GM18505 (cell line): ENCODE results near the gene MUTYH.

Source experiments
- ATAC-seq: cut with Tn5 transposase; IDR thresholded peaks from one replicate; pipeline ENCODE4 v1.9.1; 2021; ENCODE audit not compliant: unreplicated experiment
- POLR2A ChIP-seq: IDR thresholded peaks from 4 replicates; pipeline ENCODE4 v1.6.1; 2011; ENCODE audit warnings: borderline replicate concordance; ENCODE audit not compliant: insufficient read depth, insufficient read length; ENCODE audit errors: extremely low read depth

The MUTYH gene

GRCh38 chr1:45325851-45326506 is 14.3 kb downstream of the MUTYH start:
- ATAC-seq: no peak
- no peak for TF ChIP-seq POLR2A

GRCh38 chr1:45322486-45323040 is 17.7 kb downstream of the MUTYH start:
- no peak for TF ChIP-seq POLR2A
- no peak for ATAC-seq

GRCh38 chr1:45321444-45321843 is 18.8 kb downstream of the MUTYH start:
- ATAC-seq: no peak
- no peak for TF ChIP-seq POLR2A

GRCh38 chr1:45319761-45320160 is 20.5 kb downstream of the MUTYH start:
- ATAC-seq: no peak
- TF ChIP-seq POLR2A: no peak

DNA sequence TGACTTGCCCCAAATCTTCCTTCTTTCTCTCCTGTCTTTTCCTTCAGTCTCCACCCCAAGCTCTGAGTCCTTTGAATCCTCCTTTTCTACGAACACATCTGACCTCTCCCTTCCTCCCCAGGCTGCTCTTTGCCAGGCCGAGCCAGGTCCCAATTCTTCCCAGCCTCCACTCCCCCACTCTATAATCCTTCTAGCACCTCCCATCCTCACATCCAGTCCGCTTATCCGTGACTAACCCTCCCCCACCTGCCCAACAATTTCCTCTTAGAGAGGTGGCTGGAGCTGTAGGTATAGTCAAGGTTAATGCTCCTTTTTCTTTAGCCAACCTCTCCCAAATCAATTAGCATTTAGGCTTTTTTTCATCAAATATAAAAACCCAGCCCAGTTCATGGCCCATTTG is 23.1 kb downstream of the MUTYH start:
- ATAC-seq: no peak
- TF ChIP-seq POLR2A: no peak

DNA sequence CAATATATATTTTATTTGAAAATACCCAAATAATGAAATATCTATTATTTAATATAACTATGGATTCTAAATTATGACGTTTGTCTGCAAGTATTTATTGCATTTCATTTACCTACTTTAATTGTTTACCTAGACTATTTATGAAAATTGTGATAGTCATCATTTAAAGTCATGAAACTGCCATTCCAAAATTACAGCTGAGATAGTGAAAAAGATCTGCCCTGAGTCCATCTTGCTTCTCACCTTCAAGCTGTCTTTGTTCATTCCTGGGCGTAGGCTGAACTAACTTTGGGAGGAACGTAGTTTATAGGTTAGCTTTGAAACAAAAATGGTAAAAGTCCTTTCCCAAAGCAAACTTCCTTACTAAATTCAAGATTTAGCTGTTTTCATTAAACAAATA is 26.0 kb downstream of the MUTYH start:
- TF ChIP-seq POLR2A: no peak
- ATAC-seq: no peak

- ATAC-seq: no peak
- no peak for TF ChIP-seq POLR2A
Observed at GRCh38 chr1:45306905-45307304, 33.3 kb downstream of the MUTYH start.

GRCh38 chr1:45306319-45306718 is 33.9 kb downstream of the MUTYH start:
- no peak for TF ChIP-seq POLR2A
- ATAC-seq: no peak

DNA sequence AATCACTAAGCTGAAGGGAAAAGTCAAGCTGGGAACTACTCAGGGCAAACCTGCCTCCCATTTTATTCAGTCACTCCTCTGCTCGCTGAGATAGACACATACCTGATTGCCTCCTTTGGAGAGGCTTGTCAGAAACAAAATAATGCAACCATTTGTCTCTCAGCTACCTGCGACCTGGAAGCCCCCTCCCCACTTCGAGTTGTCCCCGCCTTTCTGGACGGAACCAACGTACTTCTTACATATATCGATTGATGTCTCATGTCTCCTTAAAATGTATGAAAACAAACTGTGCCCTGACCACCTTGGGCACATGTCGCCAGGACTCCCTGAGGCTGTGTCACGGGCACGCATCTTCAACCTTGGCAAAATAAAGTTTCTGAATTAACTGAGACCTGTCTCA is 35.0 kb downstream of the MUTYH start:
- TF ChIP-seq POLR2A: no peak
- ATAC-seq: no peak

- no peak for ATAC-seq
- TF ChIP-seq POLR2A: no peak
Observed at GRCh38 chr1:45304311-45305081, 35.7 kb downstream of the MUTYH start.

DNA sequence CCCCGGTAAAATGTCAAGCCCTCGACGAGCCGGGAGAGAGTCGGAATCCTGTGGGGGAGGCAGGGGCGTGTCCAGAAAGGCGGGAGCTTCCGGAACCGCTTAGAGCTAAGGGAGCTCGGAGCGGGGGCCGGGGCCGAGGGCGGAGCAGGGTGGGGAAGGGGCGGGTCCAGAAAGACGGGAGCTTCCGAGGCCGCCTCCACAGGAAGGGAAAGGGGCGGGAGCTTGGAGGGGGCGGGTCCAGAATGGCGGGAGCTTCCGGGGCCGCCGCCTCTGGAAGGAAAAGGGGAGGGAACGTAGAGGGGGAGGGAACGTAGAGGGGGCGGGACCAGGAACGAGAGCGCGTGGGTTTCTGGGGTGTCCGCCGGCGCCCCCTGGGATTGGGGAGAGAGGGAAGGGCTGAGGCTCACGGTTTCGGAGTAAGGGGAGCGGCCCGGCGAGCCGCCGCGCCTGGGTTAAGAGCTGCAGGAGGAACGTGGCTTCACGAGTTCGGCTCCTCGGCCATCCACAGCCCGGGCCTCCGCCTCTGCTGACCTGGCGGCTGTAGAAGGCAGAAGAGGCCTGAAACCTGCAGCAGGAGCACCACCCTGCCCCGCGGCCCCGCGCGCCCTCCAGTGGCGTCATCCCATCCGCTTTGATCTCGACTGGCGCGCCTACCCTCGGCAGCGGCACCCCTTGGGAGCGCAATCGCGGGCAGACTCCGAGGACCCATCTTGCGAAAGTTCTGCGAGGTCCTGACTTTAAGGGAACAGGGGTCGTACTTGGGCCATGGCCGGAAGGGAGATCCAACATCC is 36.5 kb downstream of the MUTYH start:
- ATAC-seq: peak; percentile 60

GRCh38 chr1:45302505-45303150 is 37.6 kb downstream of the MUTYH start:
- no peak for TF ChIP-seq POLR2A
- ATAC-seq: no peak

More for the DNA sequence above, 36.5 kb downstream of the MUTYH start:
- peak; percentile 73 for TF ChIP-seq POLR2A

DNA sequence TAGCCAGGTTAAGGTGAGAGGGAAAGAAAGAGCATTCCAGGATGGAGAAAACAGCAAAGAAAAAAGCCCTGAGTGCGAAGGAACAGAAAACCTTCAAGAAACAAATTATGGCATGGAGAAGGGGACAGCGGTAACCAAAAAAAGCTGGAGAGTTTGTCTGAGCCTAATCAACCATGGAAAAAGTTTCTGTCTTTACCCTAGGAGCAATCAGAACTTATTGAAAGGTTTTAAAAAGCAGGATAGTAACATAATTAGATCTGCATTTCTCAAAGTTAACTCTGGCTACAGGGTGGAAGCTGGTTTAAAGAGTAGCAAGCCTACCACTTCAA is 39.6 kb downstream of the MUTYH start:
- no peak for ATAC-seq

GRCh38 chr1:45299981-45300668 is 40.1 kb downstream of the MUTYH start:
- ATAC-seq: no peak
- no peak for TF ChIP-seq POLR2A

More for the DNA sequence above, 39.6 kb downstream of the MUTYH start:
- TF ChIP-seq POLR2A: no peak
